Cardiac muscle cell (in vitro differentiated cells and primary cell): ENCODE results near the gene FTHL17. TPM values are rescaled to one million over a fixed set of nuclear protein-coding genes. Genes with fewer than 3 reads are reported as not detected.

Experiments used
- DNase-seq, 2 donors: peaks; one replicate each; pipeline versions ENCODE4 v3.0.0 to v3.0.0-alpha.2; 2010 to 2017; ENCODE audit warnings: low read depth in 1 of 2, low spot score in 1 of 2
- H3K27ac ChIP-seq: fragments of 200-600 bp; sonication (generic); 2 replicates; pipeline ENCODE4 v1.5.1; 2016
- H3K27me3 ChIP-seq: fragments of 200-600 bp; sonication (generic); 2 replicates; pipeline ENCODE4 v1.6.0; 2016; ENCODE audit warnings: control low read depth
- H3K36me3 ChIP-seq: fragments of 200-600 bp; sonication (generic); 2 replicates; pipeline ENCODE4 v1.5.1; 2016; ENCODE audit warnings: control low read depth
- H3K4me1 ChIP-seq: fragments of 200-600 bp; sonication (generic); 2 replicates; pipeline ENCODE4 v1.8.1; 2017; ENCODE audit warnings: low read depth, mild to moderate bottlenecking, mixed run types
- H3K4me3 ChIP-seq: fragments of 200-600 bp; sonication (generic); 2 replicates; pipeline ENCODE4 v1.5.1; 2016; ENCODE audit warnings: mild to moderate bottlenecking
- H3K9me3 ChIP-seq: fragments of 200-600 bp; sonication (generic); 2 replicates; pipeline ENCODE4 v1.5.1; 2017; ENCODE audit warnings: low read depth, mild to moderate bottlenecking, control low read depth
- CTCF ChIP-seq: IDR thresholded peaks from 2 replicates; pipeline ENCODE4 v1.5.1; 2012; ENCODE audit warnings: low read depth, mild to moderate bottlenecking, low read length
- polyA plus RNA-seq: library from polyadenylated mRNA; unstranded; fragments of >200 nt; fragmentation: Nextera tagmentation; extraction: Ambion mirVana; gene quantifications from 2 replicates; pipeline ENCODE4 v1.2.1, GENCODE V29; 2016
- total RNA-seq: library from RNA; depleted of rRNA; stranded (reverse); fragments of >200 nt; gene quantifications from 2 replicates; pipeline ENCODE4 v1.2.3, GENCODE V29; 2016

The FTHL17 gene
- total and polyA plus RNA-seq, 2 experiments from 2014 or later = not detected

DNA sequence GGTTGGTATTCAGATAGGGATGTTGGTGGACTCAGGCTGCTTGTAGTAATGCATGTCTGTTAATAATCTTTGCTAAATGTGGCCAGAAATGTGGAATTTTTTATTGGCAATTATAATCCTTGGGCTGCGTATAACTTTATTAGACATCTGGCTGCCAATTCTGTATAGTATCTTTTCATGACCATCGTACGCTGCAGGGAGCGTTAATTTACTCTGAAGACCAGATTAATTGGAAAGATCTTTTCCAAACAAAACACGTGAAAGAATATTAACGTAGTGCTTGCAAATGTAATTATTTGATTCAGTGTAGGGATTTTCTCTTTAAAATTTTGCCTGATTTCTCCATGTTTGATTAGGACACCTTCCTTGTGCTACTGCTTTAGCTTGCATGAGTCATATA lies 38.8 kb upstream of the FTHL17 start:
- no peak for TF ChIP-seq CTCF

GRCh38 chrX:31099536-31100090 lies 27.8 kb upstream of the FTHL17 start:
- no peaks in the 10 kb centered on the region for H3K9me3 ChIP-seq
- no peaks in the 10 kb centered on the region for H3K36me3 ChIP-seq
- H3K4me3 ChIP-seq = no peak overlapping the region
- no peak overlapping the region for H3K27ac ChIP-seq
- no peaks in the 10 kb centered on the region for H3K27me3 ChIP-seq
- no peak for DNase-seq
- no peak for TF ChIP-seq CTCF
- no peaks in the 10 kb centered on the region for H3K4me1 ChIP-seq

More for the DNA sequence above, 38.8 kb upstream of the FTHL17 start:
- Histone ChIP-seq H3K9me3 (no peaks in the 10 kb centered on the region), H3K36me3 (no peaks in the 10 kb centered on the region), H3K4me1 (no peaks in the 10 kb centered on the region), H3K27ac (no peak overlapping the region), H3K27me3 (no peaks in the 10 kb centered on the region), H3K4me3 (no peak overlapping the region)
- DNase-seq = no peak

DNA sequence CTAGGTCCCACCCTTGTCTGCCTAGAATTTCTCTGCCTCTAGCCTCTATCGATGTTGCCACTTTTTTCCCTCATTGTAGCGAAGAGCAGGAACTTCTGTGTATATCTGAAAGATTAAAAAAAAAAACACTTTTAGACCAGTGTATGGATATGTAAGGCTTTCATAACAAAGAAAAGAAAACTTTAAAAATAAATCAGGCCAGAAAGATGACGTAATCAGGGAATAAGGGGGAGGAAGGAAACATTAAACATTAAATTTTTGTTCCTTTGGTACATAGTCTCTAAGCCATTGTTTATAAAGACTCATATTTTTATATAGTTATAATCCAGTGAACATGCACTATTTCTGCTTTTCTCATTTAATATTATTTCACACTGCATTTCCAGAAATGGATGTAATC lies 26.2 kb upstream of the FTHL17 start:
- Histone ChIP-seq H3K4me1 (no peaks in the 10 kb centered on the region), H3K4me3 (no peak overlapping the region), H3K9me3 (no peaks in the 10 kb centered on the region), H3K36me3 (no peaks in the 10 kb centered on the region), H3K27ac (no peak overlapping the region), H3K27me3 (no peaks in the 10 kb centered on the region)
- no peak for DNase-seq
- TF ChIP-seq CTCF = no peak

DNA sequence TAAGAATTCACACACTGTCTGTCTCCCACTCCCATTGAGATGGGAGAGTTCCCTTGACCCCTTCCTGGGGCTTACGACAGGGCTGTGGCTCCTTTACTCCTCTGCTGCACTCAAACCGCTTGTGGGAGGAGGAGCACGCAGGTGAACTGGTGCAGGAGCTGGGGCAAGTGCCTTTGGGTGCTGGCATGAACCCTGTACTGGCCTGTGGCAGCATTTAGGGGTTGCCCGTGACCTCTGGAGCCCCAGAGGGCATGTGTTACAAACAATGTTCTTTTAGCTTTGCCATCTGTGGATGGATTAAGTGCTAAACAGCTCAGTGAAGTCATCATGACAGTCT lies 21.8 kb upstream of the FTHL17 start:
- no peak for TF ChIP-seq CTCF
- Histone ChIP-seq H3K27ac (no peak overlapping the region), H3K4me3 (no peak overlapping the region), H3K4me1 (no peaks in the 10 kb centered on the region), H3K36me3 (no peaks in the 10 kb centered on the region), H3K27me3 (no peaks in the 10 kb centered on the region), H3K9me3 (no peaks in the 10 kb centered on the region)
- no peak for DNase-seq

GRCh38 chrX:31092970-31093638 lies 21.3 kb upstream of the FTHL17 start:
- no peak overlapping the region for H3K27ac ChIP-seq

More at GRCh38 chrX:31092970-31093638, 21.3 kb upstream of the FTHL17 start:
- no peak for TF ChIP-seq CTCF
- no peak overlapping the region for H3K4me3 ChIP-seq
- H3K36me3 ChIP-seq = no peaks in the 10 kb centered on the region
- H3K4me1 ChIP-seq = no peaks in the 10 kb centered on the region
- DNase-seq = no peak
- H3K9me3 ChIP-seq = no peaks in the 10 kb centered on the region
- no peaks in the 10 kb centered on the region for H3K27me3 ChIP-seq
